Measurements from ENCODE around the gene OR1Q1. TPM values are rescaled to one million over a fixed set of nuclear protein-coding genes. Genes with fewer than 3 reads are reported as not detected.

OR1Q1 gene
- total and polyA plus RNA-seq, 2 experiments from 2014 or later: not detected

- DNase-seq (ENCODE audit: low spot score) (no peak), ATAC-seq (no peak)
- Mint-ChIP-seq H3K9me3 (peaks cover 83% of the 10 kb centered on the region), H3K36me3 (ENCODE audit: low read depth) (peaks cover 19% of the 10 kb centered on the region), H3K4me1 (no peaks in the 10 kb centered on the region), H3K27me3 (ENCODE audit: insufficient read depth, low read depth, poor library complexity) (no peaks in the 10 kb centered on the region), H3K4me3 (no peak overlapping the region), H3K27ac (no peak overlapping the region)
- Histone ChIP-seq H3K27ac (ENCODE audit: low read depth) (no peak overlapping the region), H3K27me3 (ENCODE audit: insufficient read depth) (no peaks in the 10 kb centered on the region), H3K36me3 (ENCODE audit: insufficient read depth) (no peaks in the 10 kb centered on the region), H2AFZ (no peak overlapping the region), H3F3A (replicated peaks; ENCODE audit: low read depth) (no peaks in the 10 kb centered on the region), H4K20me1 (replicated peaks; ENCODE audit: insufficient read depth) (no peaks in the 10 kb centered on the region), H3K4me2 (no peak overlapping the region), H3K9me2 (ENCODE audit: insufficient read depth) (no peaks in the 10 kb centered on the region), H3K4me3 (no peak overlapping the region), H3K79me2 (replicated peaks; ENCODE audit: insufficient read depth) (no peaks in the 10 kb centered on the region), H3K4me1 (ENCODE audit: insufficient read depth) (no peaks in the 10 kb centered on the region)
- no peak for TF ChIP-seq CTCF (conservative IDR thresholded peaks at IDR 0.05; ENCODE audit: low read depth in 2 of 2)
- TF ChIP-seq JUNB (IDR thresholded peaks at IDR 0.05; ENCODE audit: unreplicated experiment): no peak
- TF ChIP-seq ZNF331 (CRISPR knock-in tag; IDR thresholded peaks at IDR 0.05; ENCODE audit: low read depth): no peak
- TF ChIP-seq STAT1 (IDR thresholded peaks at IDR 0.05; ENCODE audit: unreplicated experiment): no peak
- no peak for TF ChIP-seq CREB1 (CRISPR knock-in tag; IDR thresholded peaks at IDR 0.05; ENCODE audit: low read depth)
- no peak for TF ChIP-seq EZH2phosphoT487 (IDR thresholded peaks at IDR 0.05; ENCODE audit: unreplicated experiment)
- TF ChIP-seq REST (IDR thresholded peaks at IDR 0.05; ENCODE audit: unreplicated experiment): no peak
- no peak for TF ChIP-seq ZNF462 (CRISPR knock-in tag; IDR thresholded peaks at IDR 0.05)
- TF ChIP-seq ETS1 (IDR thresholded peaks at IDR 0.05): no peak
- TF ChIP-seq NANOG (IDR thresholded peaks at IDR 0.05; ENCODE audit: borderline replicate concordance): no peak
Observed at GRCh38 chr9:122572456-122572855, 42.1 kb upstream of the OR1Q1 start.

Measured in GM23338 (cell line).